Neural progenitor cell (in vitro differentiated cells): ENCODE measurements around the gene KRTAP26-1. TPM values are rescaled to one million over a fixed set of nuclear protein-coding genes. Genes with fewer than 3 reads are reported as not detected.

Source experiments
- DNase-seq: peaks from one replicate; pipeline ENCODE4 v3.0.0-alpha.2; 2016; ENCODE audit warnings: low spot score
- H2AFZ ChIP-seq: fragments of 200-600 bp; sonication (generic); replicated peaks from 2 replicates; pipeline ENCODE4 v1.6.1; 2016; ENCODE audit warnings: antibody characterized with exemption
- H3F3A ChIP-seq: fragments of 200-600 bp; sonication (generic); 2 replicates; pipeline ENCODE4 v1.6.1; 2016; ENCODE audit warnings: antibody characterized with exemption, low read depth
- H3K27ac ChIP-seq: fragments of 200-600 bp; sonication (generic); 2 replicates; pipeline ENCODE4 v1.5.1; 2016; ENCODE audit warnings: mild to moderate bottlenecking
- H3K27me3 ChIP-seq: fragments of 200-600 bp; sonication (generic); 2 replicates; pipeline ENCODE4 v1.6.1; 2016; ENCODE audit warnings: mild to moderate bottlenecking, moderate library complexity
- H3K36me3 ChIP-seq: fragments of 200-600 bp; sonication (generic); 2 replicates; pipeline ENCODE4 v1.5.1; 2016
- H3K4me1 ChIP-seq: fragments of 200-600 bp; sonication (generic); 2 replicates; pipeline ENCODE4 v1.6.1; 2016; ENCODE audit warnings: mixed run types
- H3K4me2 ChIP-seq: fragments of 200-600 bp; sonication (generic); 2 replicates; pipeline ENCODE4 v1.6.1; 2016
- H3K4me3 ChIP-seq: fragments of 200-600 bp; sonication (generic); 2 replicates; pipeline ENCODE4 v1.5.1; 2016
- H3K79me2 ChIP-seq: fragments of 200-600 bp; sonication (generic); 2 replicates; pipeline ENCODE4 v1.6.1; 2016; ENCODE audit warnings: low read depth
- H3K9ac ChIP-seq: fragments of 200-600 bp; sonication (generic); 2 replicates; pipeline ENCODE4 v1.6.1; 2016
- H3K9me3 ChIP-seq: fragments of 200-600 bp; sonication (generic); 2 replicates; pipeline ENCODE4 v1.5.1; 2016; ENCODE audit warnings: low read depth
- H4K20me1 ChIP-seq: fragments of 200-600 bp; sonication (generic); 2 replicates; pipeline ENCODE4 v1.6.1; 2016; ENCODE audit warnings: low read depth
- H3K27ac Mint-ChIP-seq: 3 replicates; pipeline ENCODE4 v1.8.0; 2021; ENCODE audit warnings: mixed read lengths
- H3K27me3 Mint-ChIP-seq: 2 replicates; pipeline ENCODE4 v1.8.0; 2022; ENCODE audit warnings: low read depth, mild to moderate bottlenecking, inconsistent platforms, moderate library complexity, mixed read lengths; ENCODE audit not compliant: insufficient read depth
- H3K36me3 Mint-ChIP-seq: 3 replicates; pipeline ENCODE4 v1.8.0; 2021; ENCODE audit warnings: mixed read lengths
- H3K4me1 Mint-ChIP-seq: 3 replicates; pipeline ENCODE4 v1.8.0; 2021; ENCODE audit warnings: mixed read lengths
- H3K4me3 Mint-ChIP-seq: 3 replicates; pipeline ENCODE4 v1.8.0; 2021; ENCODE audit warnings: mild to moderate bottlenecking, moderate library complexity, mixed read lengths
- H3K9me3 Mint-ChIP-seq: 3 replicates; pipeline ENCODE4 v1.8.0; 2020; ENCODE audit warnings: mixed read lengths
- CTCF ChIP-seq: fragments of 200-600 bp; sonication (generic); IDR thresholded peaks from 2 replicates; pipeline ENCODE4 v1.5.1; 2017; ENCODE audit warnings: antibody characterized with exemption, mild to moderate bottlenecking
- EZH2 ChIP-seq: fragments of 200-600 bp; sonication (generic); IDR thresholded peaks from 2 replicates; pipeline ENCODE4 v1.6.1; 2017; ENCODE audit warnings: antibody characterized with exemption, mild to moderate bottlenecking, moderate library complexity
- EZH2phosphoT487 ChIP-seq: fragments of 200-600 bp; sonication (generic); IDR thresholded peaks from 2 replicates; pipeline ENCODE4 v1.6.1; 2017; ENCODE audit warnings: antibody characterized with exemption
- total RNA-seq: library from RNA; depleted of rRNA; stranded (reverse); fragments of >200 nt; gene quantifications from 2 replicates; pipeline ENCODE4 v1.2.3, GENCODE V29; 2015; ENCODE audit warnings: low replicate concordance

Gene KRTAP26-1
- not detected in 2 replicates for total RNA-seq

- Mint-ChIP-seq H3K27ac (no peak within 1 kb of the TSS), H3K4me3 (no peak within 1 kb of the TSS), H3K27me3 (peaks cover 3% of the 10 kb centered on the region), H3K4me1 (no peaks in the 10 kb centered on the region), H3K9me3 (no peaks in the 10 kb centered on the region), H3K36me3 (no peaks in the 10 kb centered on the region)
- H3K4me1 ChIP-seq = no peaks in the 10 kb centered on the region
- no peak within 1 kb of the TSS for H2AFZ ChIP-seq
- H3F3A ChIP-seq = no peaks in the 10 kb centered on the region
- no peak within 1 kb of the TSS for H3K4me2 ChIP-seq
- no peaks in the 10 kb centered on the region for H3K79me2 ChIP-seq
- TF ChIP-seq EZH2 (no peak), CTCF (no peak)
- H3K4me3 ChIP-seq = no peak within 1 kb of the TSS
- no peak for DNase-seq
- H3K9me3 ChIP-seq = no peaks in the 10 kb centered on the region
- no peaks in the 10 kb centered on the region for H4K20me1 ChIP-seq
- H3K27ac ChIP-seq = no peak within 1 kb of the TSS
- H3K27me3 ChIP-seq = no peaks in the 10 kb centered on the region
- no peaks in the 10 kb centered on the region for H3K36me3 ChIP-seq
- no peak within 1 kb of the TSS for H3K9ac ChIP-seq
Measured at GRCh38 chr21:30320215-30320614, at the start of gene KRTAP26-1. TSS of gene KRTAP26-1 (minus strand) at chr21:30320315. CDS start at chr21:30320035, 280 bp downstream.

- no peak for DNase-seq
- Mint-ChIP-seq H3K27ac (no peak overlapping the region), H3K4me3 (no peak overlapping the region), H3K9me3 (no peaks in the 10 kb centered on the region), H3K27me3 (no peaks in the 10 kb centered on the region), H3K4me1 (no peaks in the 10 kb centered on the region), H3K36me3 (no peaks in the 10 kb centered on the region)
- Histone ChIP-seq H3K36me3 (no peaks in the 10 kb centered on the region), H3K27me3 (no peaks in the 10 kb centered on the region), H3K9me3 (no peaks in the 10 kb centered on the region), H3K4me3 (no peak overlapping the region), H3K4me1 (no peaks in the 10 kb centered on the region), H3K4me2 (no peak overlapping the region), H3K9ac (no peak overlapping the region), H3K27ac (no peak overlapping the region), H2AFZ (no peak overlapping the region), H3K79me2 (no peaks in the 10 kb centered on the region), H3F3A (no peaks in the 10 kb centered on the region), H4K20me1 (no peaks in the 10 kb centered on the region)
- TF ChIP-seq EZH2 (no peak), CTCF (no peak), EZH2phosphoT487 (no peak)
Measured at GRCh38 chr21:30355906-30356305, 35.8 kb upstream of the KRTAP26-1 start.

GRCh38 chr21:30354308-30355005 is 34.3 kb upstream of the KRTAP26-1 start:
- DNase-seq = no peak
- H3K36me3 ChIP-seq = no peaks in the 10 kb centered on the region
- Mint-ChIP-seq H3K4me1 (peaks cover 11% of the 10 kb centered on the region), H3K4me3 (no peak overlapping the region), H3K27ac (no peak overlapping the region), H3K27me3 (no peaks in the 10 kb centered on the region), H3K36me3 (no peaks in the 10 kb centered on the region), H3K9me3 (no peaks in the 10 kb centered on the region)
- H3K9ac ChIP-seq = no peak overlapping the region
- no peak overlapping the region for H2AFZ ChIP-seq
- no peak overlapping the region for H3K4me2 ChIP-seq
- H3K4me1 ChIP-seq = peaks cover 3% of the 10 kb centered on the region
- no peak overlapping the region for H3K4me3 ChIP-seq
- H3K27ac ChIP-seq = no peak overlapping the region
- H3K9me3 ChIP-seq = no peaks in the 10 kb centered on the region
- no peaks in the 10 kb centered on the region for H4K20me1 ChIP-seq
- H3K27me3 ChIP-seq = no peaks in the 10 kb centered on the region
- H3K79me2 ChIP-seq = no peaks in the 10 kb centered on the region
- H3F3A ChIP-seq = no peaks in the 10 kb centered on the region
- TF ChIP-seq EZH2 = no peak
- TF ChIP-seq CTCF = no peak
- no peak for TF ChIP-seq EZH2phosphoT487
